ENCODE data around the gene MCC. TPM values are rescaled to one million over a fixed set of nuclear protein-coding genes. Genes with fewer than 3 reads are reported as not detected.

MCC gene
- total and polyA plus RNA-seq, 2 donors (not counting 1 experiment from before 2014, with no cell fraction given) = 3.2 to 41.3 TPM

DNA sequence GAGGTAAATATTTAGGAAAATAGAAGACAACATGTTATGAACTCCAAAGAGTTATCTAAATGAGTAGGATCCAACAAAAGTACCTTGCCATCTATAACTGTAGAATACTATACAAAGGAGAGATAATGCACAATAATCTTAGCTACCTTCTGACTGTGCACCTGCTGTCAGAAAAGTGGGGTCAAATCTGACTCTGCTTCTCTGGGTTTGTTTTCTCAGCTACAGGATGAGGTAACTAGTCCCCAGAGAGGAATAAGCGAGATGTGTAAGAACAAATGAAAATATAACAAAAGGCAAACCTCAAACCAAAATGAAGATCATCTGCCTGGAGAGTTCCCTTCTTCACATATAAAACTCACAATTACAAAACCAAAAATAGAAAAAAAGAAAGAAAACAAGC, 306.8 kb downstream of the MCC start:
- no peaks in the 10 kb centered on the region for H3K4me1 ChIP-seq (ENCODE audit: control insufficient read depth, extremely low read depth, insufficient read depth, low read length)
- no peak overlapping the region for H2AFZ ChIP-seq (ENCODE audit: low read length)
- no peaks in the 10 kb centered on the region for H3K36me3 ChIP-seq (ENCODE audit: control insufficient read depth, insufficient read depth, low read length)
- H3K9me3 ChIP-seq (ENCODE audit: control insufficient read depth, insufficient read depth, low read depth, low read length) = no peaks in the 10 kb centered on the region
- TF ChIP-seq, protein P1, sequence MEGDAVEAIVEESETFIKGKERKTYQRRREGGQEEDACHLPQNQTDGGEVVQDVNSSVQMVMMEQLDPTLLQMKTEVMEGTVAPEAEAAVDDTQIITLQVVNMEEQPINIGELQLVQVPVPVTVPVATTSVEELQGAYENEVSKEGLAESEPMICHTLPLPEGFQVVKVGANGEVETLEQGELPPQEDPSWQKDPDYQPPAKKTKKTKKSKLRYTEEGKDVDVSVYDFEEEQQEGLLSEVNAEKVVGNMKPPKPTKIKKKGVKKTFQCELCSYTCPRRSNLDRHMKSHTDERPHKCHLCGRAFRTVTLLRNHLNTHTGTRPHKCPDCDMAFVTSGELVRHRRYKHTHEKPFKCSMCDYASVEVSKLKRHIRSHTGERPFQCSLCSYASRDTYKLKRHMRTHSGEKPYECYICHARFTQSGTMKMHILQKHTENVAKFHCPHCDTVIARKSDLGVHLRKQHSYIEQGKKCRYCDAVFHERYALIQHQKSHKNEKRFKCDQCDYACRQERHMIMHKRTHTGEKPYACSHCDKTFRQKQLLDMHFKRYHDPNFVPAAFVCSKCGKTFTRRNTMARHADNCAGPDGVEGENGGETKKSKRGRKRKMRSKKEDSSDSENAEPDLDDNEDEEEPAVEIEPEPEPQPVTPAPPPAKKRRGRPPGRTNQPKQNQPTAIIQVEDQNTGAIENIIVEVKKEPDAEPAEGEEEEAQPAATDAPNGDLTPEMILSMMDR (conservative IDR thresholded peaks at IDR 0.05 in 1 of 2, IDR thresholded peaks at IDR 0.05 in 1 of 2; ENCODE audit: low read depth in 1 of 2, low read length in 2 of 2) = no peak
- TF ChIP-seq EZH2 (IDR thresholded peaks at IDR 0.05; ENCODE audit: low read length, missing control alignments) = no peak
- no peak overlapping the region for H3K4me2 ChIP-seq (ENCODE audit: extremely low read depth, insufficient read depth, low read length)
- no peaks in the 10 kb centered on the region for H3K79me2 ChIP-seq (ENCODE audit: control insufficient read depth, insufficient read depth, low read length)
- H3K27ac ChIP-seq (ENCODE audit: insufficient read depth, low read length) = no peak overlapping the region
- H4K20me1 ChIP-seq (ENCODE audit: control insufficient read depth, extremely low read depth, insufficient read depth, low read length) = no peaks in the 10 kb centered on the region
- no peak for DNase-seq (ENCODE audit: low read depth in 2 of 2)
- H3K4me3 ChIP-seq (replicated peaks in 1 of 4; ENCODE audit: control extremely low read depth in 1 of 4, insufficient read depth in 1 of 4, low read depth in 3 of 4, low read length in 4 of 4) = no peak overlapping the region
- no peak overlapping the region for H3K9ac ChIP-seq (ENCODE audit: insufficient read depth, low read length)
- no peaks in the 10 kb centered on the region for H3K27me3 ChIP-seq (ENCODE audit: control insufficient read depth, insufficient read depth, low read length)

DNA sequence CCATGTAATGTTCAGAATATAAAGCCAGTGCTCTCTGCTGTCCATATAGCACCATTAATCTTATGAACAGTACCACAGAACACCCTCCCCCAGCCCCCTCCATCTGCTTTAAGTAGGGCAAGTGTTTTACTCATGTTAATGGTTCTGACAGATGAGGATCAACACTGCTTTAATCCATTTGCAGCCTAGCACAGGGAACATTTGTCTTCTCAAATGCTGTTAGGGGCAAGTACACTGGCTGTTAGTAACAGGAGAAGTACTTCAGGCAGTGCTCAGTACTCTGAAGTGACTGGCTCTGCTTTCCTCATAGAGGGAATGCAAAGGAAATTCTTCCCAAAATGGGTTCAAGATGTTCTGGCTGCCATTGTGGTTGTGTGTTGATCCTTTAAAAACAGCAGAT, 309.1 kb downstream of the MCC start:
- Histone ChIP-seq H3K36me3 (ENCODE audit: control insufficient read depth, insufficient read depth, low read length) (no peaks in the 10 kb centered on the region), H3K4me3 (replicated peaks in 1 of 4; ENCODE audit: control extremely low read depth in 1 of 4, insufficient read depth in 1 of 4, low read depth in 3 of 4, low read length in 4 of 4) (no peak overlapping the region), H3K4me1 (ENCODE audit: control insufficient read depth, extremely low read depth, insufficient read depth, low read length) (no peaks in the 10 kb centered on the region), H3K79me2 (ENCODE audit: control insufficient read depth, insufficient read depth, low read length) (no peaks in the 10 kb centered on the region), H3K4me2 (ENCODE audit: extremely low read depth, insufficient read depth, low read length) (no peak overlapping the region), H3K9me3 (ENCODE audit: control insufficient read depth, insufficient read depth, low read depth, low read length) (no peaks in the 10 kb centered on the region), H4K20me1 (ENCODE audit: control insufficient read depth, extremely low read depth, insufficient read depth, low read length) (no peaks in the 10 kb centered on the region), H3K27ac (ENCODE audit: insufficient read depth, low read length) (no peak overlapping the region), H3K9ac (ENCODE audit: insufficient read depth, low read length) (no peak overlapping the region), H3K27me3 (ENCODE audit: control insufficient read depth, insufficient read depth, low read length) (no peaks in the 10 kb centered on the region), H2AFZ (ENCODE audit: low read length) (no peak overlapping the region)
- no peak for DNase-seq (ENCODE audit: low read depth in 2 of 2)
- TF ChIP-seq EZH2 (IDR thresholded peaks at IDR 0.05; ENCODE audit: low read length, missing control alignments) = no peak
- TF ChIP-seq, protein P1 (conservative IDR thresholded peaks at IDR 0.05 in 1 of 2, IDR thresholded peaks at IDR 0.05 in 1 of 2; ENCODE audit: low read depth in 1 of 2, low read length in 2 of 2) = no peak

DNA sequence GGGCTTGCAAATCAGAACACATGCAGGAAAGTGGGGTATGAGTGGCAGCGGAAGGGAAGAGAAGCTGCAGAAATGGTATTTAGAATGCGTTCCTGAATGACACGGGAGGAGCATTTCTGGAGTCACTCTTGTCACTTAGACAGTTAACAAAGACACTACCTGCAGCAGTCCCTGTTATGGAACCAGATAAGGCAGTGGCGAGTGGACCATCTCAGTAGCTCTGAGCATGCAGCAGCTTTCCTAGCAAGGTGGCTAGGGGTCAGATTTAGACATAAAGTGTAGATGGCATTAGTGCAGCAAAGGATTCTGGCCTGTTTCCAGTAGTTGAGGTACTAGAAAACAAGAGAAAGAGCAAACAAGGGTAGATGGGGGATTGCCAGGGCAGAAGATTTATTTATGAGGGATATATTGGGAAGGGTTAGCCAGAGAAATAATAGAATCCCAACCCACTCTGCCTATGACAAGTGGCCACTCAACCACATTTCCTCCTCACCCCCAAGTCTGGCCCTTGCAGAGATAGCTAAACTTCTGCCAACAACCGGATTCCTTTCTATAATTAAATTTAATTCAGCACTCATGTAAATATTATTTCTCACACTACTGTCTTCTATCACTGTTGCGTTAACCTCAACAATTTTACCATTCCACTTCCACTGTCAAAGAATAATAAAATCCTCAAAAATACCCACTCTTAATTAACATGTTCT, 310.0 kb downstream of the MCC start:
- TF ChIP-seq EZH2 (IDR thresholded peaks at IDR 0.05; ENCODE audit: low read length, missing control alignments) = no peak
- TF ChIP-seq, protein P1 (conservative IDR thresholded peaks at IDR 0.05 in 1 of 2, IDR thresholded peaks at IDR 0.05 in 1 of 2; ENCODE audit: low read depth in 1 of 2, low read length in 2 of 2) = no peak
- Histone ChIP-seq H3K27ac (ENCODE audit: insufficient read depth, low read length) (no peak overlapping the region), H2AFZ (ENCODE audit: low read length) (no peak overlapping the region), H4K20me1 (ENCODE audit: control insufficient read depth, extremely low read depth, insufficient read depth, low read length) (no peaks in the 10 kb centered on the region), H3K4me2 (ENCODE audit: extremely low read depth, insufficient read depth, low read length) (no peak overlapping the region), H3K4me3 (replicated peaks in 1 of 4; ENCODE audit: control extremely low read depth in 1 of 4, insufficient read depth in 1 of 4, low read depth in 3 of 4, low read length in 4 of 4) (no peak overlapping the region), H3K36me3 (ENCODE audit: control insufficient read depth, insufficient read depth, low read length) (no peaks in the 10 kb centered on the region), H3K9ac (ENCODE audit: insufficient read depth, low read length) (no peak overlapping the region), H3K27me3 (ENCODE audit: control insufficient read depth, insufficient read depth, low read length) (no peaks in the 10 kb centered on the region), H3K79me2 (ENCODE audit: control insufficient read depth, insufficient read depth, low read length) (no peaks in the 10 kb centered on the region), H3K9me3 (ENCODE audit: control insufficient read depth, insufficient read depth, low read depth, low read length) (no peaks in the 10 kb centered on the region), H3K4me1 (ENCODE audit: control insufficient read depth, extremely low read depth, insufficient read depth, low read length) (no peaks in the 10 kb centered on the region)
- no peak for DNase-seq (ENCODE audit: low read depth in 2 of 2)
